WTC11 (cell line): ENCODE data around the gene MYCBPAP. TPM values are rescaled to one million over a fixed set of nuclear protein-coding genes. Genes with fewer than 3 reads are reported as not detected.

ENCODE experiments used
- ATAC-seq: fragments of 200-7000 bp; cut with Tn5 transposase; 2 replicates; pipeline ENCODE4 v1.10.0; 2021; ENCODE audit warnings: mild to moderate bottlenecking, moderate library complexity
- CTCF ChIA-PET: fragments of 300-600 bp; sonication (Branson Sonifier 250); formaldehyde crosslinking; loops from one replicate; lab custom pipeline; 2021; ENCODE audit warnings: antibody characterized with exemption; lab: Charles Lee
- POLR2A ChIA-PET: fragments of 350-600 bp; sonication (Branson Sonifier 250); formaldehyde crosslinking; loops from one replicate; lab custom pipeline; 2021; ENCODE audit warnings: antibody characterized with exemption; lab: Charles Lee
- DNase-seq: peaks from one replicate; pipeline ENCODE4 v3.0.0; 2021; ENCODE audit warnings: low spot score
- H3K27ac Mint-ChIP-seq: 2 replicates; pipeline ENCODE4 v1.8.0; 2021; ENCODE audit warnings: mixed read lengths
- H3K27me3 Mint-ChIP-seq: 2 replicates; pipeline ENCODE4 v1.8.0; 2021; ENCODE audit warnings: low read depth, mild to moderate bottlenecking, moderate library complexity, mixed read lengths
- H3K36me3 Mint-ChIP-seq: 2 replicates; pipeline ENCODE4 v1.8.0; 2021; ENCODE audit warnings: mixed read lengths
- H3K4me1 Mint-ChIP-seq: 2 replicates; pipeline ENCODE4 v1.8.0; 2022; ENCODE audit warnings: mixed read lengths
- H3K4me3 Mint-ChIP-seq: 2 replicates; pipeline ENCODE4 v1.8.0; 2021; ENCODE audit warnings: mild to moderate bottlenecking, moderate library complexity, mixed read lengths
- H3K9me3 Mint-ChIP-seq: 2 replicates; pipeline ENCODE4 v1.8.0; 2021; ENCODE audit warnings: mixed read lengths
- ELF4 ChIP-seq: sonication (generic); formaldehyde crosslinking; IDR thresholded peaks from 2 replicates; pipeline ENCODE4 v1.8.1; 2022; ENCODE audit warnings: low read depth, mild to moderate bottlenecking, moderate library complexity, missing genetic modification reagents
- FOXK1 ChIP-seq: sonication (generic); formaldehyde crosslinking; IDR thresholded peaks from 2 replicates; pipeline ENCODE4 v1.8.0; 2022; ENCODE audit warnings: mild to moderate bottlenecking, moderate library complexity, missing genetic modification reagents
- FOXP1 ChIP-seq: sonication (generic); formaldehyde crosslinking; IDR thresholded peaks from 2 replicates; pipeline ENCODE4 v1.8.0; 2022; ENCODE audit warnings: missing genetic modification reagents, mild to moderate bottlenecking, moderate library complexity, borderline replicate concordance
- KAT7 ChIP-seq: sonication (generic); formaldehyde crosslinking; IDR thresholded peaks from 2 replicates; pipeline ENCODE4 v1.8.1; 2023; ENCODE audit warnings: missing genetic modification reagents, mild to moderate bottlenecking, borderline replicate concordance
- NFE2L1 ChIP-seq: sonication (generic); formaldehyde crosslinking; IDR thresholded peaks from 2 replicates; pipeline ENCODE4 v1.8.1; 2023; ENCODE audit warnings: missing genetic modification reagents
- NR3C1 ChIP-seq: sonication (generic); formaldehyde crosslinking; conservative IDR thresholded peaks from 2 replicates; pipeline ENCODE4 v1.8.1; 2023; ENCODE audit warnings: low read depth, mild to moderate bottlenecking, missing genetic modification reagents
- SMAD3 ChIP-seq: sonication (generic); formaldehyde crosslinking; IDR thresholded peaks from 2 replicates; pipeline ENCODE4 v1.8.0; 2022; ENCODE audit warnings: missing genetic modification reagents, mild to moderate bottlenecking, borderline replicate concordance
- SP1 ChIP-seq: sonication (generic); formaldehyde crosslinking; conservative IDR thresholded peaks from 2 replicates; pipeline ENCODE4 v1.8.1; 2022; ENCODE audit warnings: missing genetic modification reagents
- ZNF121 ChIP-seq: sonication (generic); formaldehyde crosslinking; IDR thresholded peaks from 2 replicates; pipeline ENCODE4 v1.8.0; 2023; ENCODE audit warnings: missing genetic modification reagents
- ZNF396 ChIP-seq: fragments of 250-450 bp; sonication (Bioruptor Pico); IDR thresholded peaks from 2 replicates; pipeline ENCODE4 v1.8.0; 2021; ENCODE audit warnings: mild to moderate bottlenecking, moderate library complexity, borderline replicate concordance
- total RNA-seq: library from RNA; stranded (reverse); gene quantifications from 3 replicates; pipeline ENCODE4 v1.2.3, GENCODE V29; 2021
- TF ChIP-seq, protein P1 (sequence below): sonication (generic); formaldehyde crosslinking; IDR thresholded peaks from 2 replicates; pipeline ENCODE4 v1.8.0; 2022; ENCODE audit warnings: mild to moderate bottlenecking, missing genetic modification reagents
- TF ChIP-seq, protein P2 (sequence below): sonication (generic); formaldehyde crosslinking; IDR thresholded peaks from 2 replicates; pipeline ENCODE4 v1.8.1; 2023; ENCODE audit warnings: mild to moderate bottlenecking, moderate library complexity, missing genetic modification reagents
- TF ChIP-seq, protein P3 (sequence below): fragments of 250-450 bp; sonication (Bioruptor Pico); IDR thresholded peaks from 2 replicates; pipeline ENCODE4 v1.8.0; 2021; ENCODE audit warnings: mild to moderate bottlenecking
- TF ChIP-seq, protein P4 (sequence below): sonication (generic); formaldehyde crosslinking; IDR thresholded peaks from 2 replicates; pipeline ENCODE4 v1.8.0; 2023; ENCODE audit warnings: missing genetic modification reagents
- TF ChIP-seq, protein P5 (sequence below): sonication (generic); formaldehyde crosslinking; IDR thresholded peaks from 2 replicates; pipeline ENCODE4 v1.8.1; 2023; ENCODE audit warnings: mild to moderate bottlenecking, missing genetic modification reagents, moderate library complexity
- TF ChIP-seq, protein P6 (sequence below): fragments of 250-450 bp; sonication (Bioruptor Pico); conservative IDR thresholded peaks from 2 replicates; pipeline ENCODE4 v1.9.0; 2021; ENCODE audit warnings: mild to moderate bottlenecking
- TF ChIP-seq, protein P7 (sequence below): fragments of 250-450 bp; sonication (Bioruptor Pico); IDR thresholded peaks from 2 replicates; pipeline ENCODE4 v1.9.0; 2021; ENCODE audit warnings: mild to moderate bottlenecking

MYCBPAP gene
- total RNA-seq, 1 experiment from 2014 or later: 5.7 TPM

DNA sequence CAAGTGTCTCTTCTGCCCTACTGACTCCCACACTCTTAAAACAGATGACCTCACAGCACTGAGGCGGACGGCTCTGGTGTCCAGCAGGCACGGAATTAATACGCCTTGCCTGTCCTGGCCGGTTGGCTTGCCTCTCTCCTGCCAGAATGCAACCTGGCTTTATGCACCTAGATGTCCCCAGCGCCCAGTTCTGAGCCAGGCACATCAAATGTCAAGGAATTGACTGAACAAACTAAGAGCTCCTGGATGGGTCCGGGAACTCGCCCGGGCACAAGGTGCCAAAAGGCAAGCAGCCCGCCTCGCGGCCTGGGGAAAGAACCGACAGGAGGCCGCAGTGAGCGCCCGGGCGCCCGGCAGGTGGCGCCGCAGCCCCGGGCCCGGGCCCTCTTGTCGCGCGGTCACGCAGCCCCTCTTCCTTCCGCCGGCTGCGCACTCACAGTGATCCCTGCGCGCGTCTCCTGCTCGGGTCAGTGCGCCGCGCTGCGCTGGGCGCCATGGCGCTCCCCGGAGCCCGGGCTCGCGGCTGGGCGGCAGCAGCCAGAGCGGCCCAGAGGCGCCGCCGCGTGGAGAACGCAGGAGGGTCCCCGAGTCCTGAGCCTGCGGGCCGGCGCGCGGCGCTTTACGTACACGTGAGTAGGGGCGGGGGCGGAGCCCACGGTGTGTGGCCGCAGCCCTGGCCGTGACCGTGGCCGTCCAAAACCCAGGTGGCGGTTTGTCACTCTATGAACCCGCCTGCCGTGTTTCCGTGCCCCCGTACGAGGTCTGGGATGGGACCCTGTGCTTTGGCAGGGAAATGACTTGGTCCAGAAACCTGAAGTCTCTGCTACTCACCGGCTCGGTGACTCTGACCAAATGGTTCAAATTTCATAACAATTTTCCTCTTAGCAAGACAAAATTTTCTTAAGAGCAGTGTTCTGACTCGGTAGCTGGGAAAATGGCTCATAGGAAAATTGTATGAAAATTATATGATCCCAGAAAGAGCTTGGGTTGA lies 29.6 kb upstream of the MYCBPAP start, which contains the start of gene RSAD1 (continued):
- TF ChIP-seq, protein P1, sequence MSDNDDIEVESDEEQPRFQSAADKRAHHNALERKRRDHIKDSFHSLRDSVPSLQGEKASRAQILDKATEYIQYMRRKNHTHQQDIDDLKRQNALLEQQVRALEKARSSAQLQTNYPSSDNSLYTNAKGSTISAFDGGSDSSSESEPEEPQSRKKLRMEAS (CRISPR knock-in tag): peak; percentile 85; the same call in 1 of the 2 replicates
- TF ChIP-seq ZNF396 (CRISPR knock-in tag): no peak
- TF ChIP-seq, protein P2, sequence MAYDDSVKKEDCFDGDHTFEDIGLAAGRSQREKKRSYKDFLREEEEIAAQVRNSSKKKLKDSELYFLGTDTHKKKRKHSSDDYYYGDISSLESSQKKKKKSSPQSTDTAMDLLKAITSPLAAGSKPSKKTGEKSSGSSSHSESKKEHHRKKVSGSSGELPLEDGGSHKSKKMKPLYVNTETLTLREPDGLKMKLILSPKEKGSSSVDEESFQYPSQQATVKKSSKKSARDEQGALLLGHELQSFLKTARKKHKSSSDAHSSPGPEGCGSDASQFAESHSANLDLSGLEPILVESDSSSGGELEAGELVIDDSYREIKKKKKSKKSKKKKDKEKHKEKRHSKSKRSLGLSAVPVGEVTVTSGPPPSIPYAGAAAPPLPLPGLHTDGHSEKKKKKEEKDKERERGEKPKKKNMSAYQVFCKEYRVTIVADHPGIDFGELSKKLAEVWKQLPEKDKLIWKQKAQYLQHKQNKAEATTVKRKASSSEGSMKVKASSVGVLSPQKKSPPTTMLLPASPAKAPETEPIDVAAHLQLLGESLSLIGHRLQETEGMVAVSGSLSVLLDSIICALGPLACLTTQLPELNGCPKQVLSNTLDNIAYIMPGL: peak; percentile 98
- TF ChIP-seq, protein P3, sequence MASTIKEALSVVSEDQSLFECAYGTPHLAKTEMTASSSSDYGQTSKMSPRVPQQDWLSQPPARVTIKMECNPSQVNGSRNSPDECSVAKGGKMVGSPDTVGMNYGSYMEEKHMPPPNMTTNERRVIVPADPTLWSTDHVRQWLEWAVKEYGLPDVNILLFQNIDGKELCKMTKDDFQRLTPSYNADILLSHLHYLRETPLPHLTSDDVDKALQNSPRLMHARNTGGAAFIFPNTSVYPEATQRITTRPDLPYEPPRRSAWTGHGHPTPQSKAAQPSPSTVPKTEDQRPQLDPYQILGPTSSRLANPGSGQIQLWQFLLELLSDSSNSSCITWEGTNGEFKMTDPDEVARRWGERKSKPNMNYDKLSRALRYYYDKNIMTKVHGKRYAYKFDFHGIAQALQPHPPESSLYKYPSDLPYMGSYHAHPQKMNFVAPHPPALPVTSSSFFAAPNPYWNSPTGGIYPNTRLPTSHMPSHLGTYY (CRISPR knock-in tag): no peak
- TF ChIP-seq, protein P4, sequence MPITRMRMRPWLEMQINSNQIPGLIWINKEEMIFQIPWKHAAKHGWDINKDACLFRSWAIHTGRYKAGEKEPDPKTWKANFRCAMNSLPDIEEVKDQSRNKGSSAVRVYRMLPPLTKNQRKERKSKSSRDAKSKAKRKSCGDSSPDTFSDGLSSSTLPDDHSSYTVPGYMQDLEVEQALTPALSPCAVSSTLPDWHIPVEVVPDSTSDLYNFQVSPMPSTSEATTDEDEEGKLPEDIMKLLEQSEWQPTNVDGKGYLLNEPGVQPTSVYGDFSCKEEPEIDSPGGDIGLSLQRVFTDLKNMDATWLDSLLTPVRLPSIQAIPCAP (CRISPR knock-in tag): no peak
- 0 out of 2 replicates have a peak, but pooled peaks have one; percentile 87 for TF ChIP-seq KAT7 (CRISPR knock-in tag)
- TF ChIP-seq FOXK1 (CRISPR knock-in tag): no peak
- no peak for TF ChIP-seq ELF4 (CRISPR knock-in tag)
- no peak for TF ChIP-seq SMAD3 (CRISPR knock-in tag)
- TF ChIP-seq, protein P5, sequence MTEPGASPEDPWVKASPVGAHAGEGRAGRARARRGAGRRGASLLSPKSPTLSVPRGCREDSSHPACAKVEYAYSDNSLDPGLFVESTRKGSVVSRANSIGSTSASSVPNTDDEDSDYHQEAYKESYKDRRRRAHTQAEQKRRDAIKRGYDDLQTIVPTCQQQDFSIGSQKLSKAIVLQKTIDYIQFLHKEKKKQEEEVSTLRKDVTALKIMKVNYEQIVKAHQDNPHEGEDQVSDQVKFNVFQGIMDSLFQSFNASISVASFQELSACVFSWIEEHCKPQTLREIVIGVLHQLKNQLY (CRISPR knock-in tag): no peak
- TF ChIP-seq, protein P6, sequence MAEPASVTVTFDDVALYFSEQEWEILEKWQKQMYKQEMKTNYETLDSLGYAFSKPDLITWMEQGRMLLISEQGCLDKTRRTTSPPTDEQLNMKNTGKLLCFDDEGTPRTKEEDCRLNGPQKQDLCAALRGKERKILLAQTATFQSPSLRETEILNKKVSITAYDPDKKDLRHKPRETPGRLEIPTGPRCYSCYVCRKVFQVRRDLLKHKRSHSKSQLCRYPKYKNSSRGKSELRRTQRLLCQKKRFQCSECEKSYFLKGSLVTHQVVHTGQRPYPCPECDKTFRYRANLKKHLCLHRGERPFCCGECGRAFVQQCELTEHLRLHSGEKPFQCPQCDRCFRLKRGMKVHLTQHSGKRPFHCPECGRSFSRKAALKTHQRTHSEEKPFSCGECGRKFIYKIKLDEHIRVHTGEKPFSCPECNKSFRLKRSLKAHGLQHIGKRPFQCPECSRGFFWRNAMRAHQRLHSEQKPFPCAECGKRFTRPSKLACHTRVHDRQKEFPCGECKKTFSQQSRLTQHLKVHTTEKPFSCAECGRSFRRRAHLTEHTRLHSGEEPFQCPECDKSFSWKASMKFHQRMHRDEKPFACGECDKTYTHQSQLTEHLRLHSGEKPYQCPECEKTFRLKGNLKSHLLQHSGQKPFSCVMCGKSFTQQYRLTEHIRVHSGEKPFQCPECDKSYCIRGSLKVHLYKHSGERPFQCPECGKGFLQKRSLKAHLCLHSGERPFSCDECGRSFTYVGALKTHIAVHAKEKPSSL: no peak

DNA sequence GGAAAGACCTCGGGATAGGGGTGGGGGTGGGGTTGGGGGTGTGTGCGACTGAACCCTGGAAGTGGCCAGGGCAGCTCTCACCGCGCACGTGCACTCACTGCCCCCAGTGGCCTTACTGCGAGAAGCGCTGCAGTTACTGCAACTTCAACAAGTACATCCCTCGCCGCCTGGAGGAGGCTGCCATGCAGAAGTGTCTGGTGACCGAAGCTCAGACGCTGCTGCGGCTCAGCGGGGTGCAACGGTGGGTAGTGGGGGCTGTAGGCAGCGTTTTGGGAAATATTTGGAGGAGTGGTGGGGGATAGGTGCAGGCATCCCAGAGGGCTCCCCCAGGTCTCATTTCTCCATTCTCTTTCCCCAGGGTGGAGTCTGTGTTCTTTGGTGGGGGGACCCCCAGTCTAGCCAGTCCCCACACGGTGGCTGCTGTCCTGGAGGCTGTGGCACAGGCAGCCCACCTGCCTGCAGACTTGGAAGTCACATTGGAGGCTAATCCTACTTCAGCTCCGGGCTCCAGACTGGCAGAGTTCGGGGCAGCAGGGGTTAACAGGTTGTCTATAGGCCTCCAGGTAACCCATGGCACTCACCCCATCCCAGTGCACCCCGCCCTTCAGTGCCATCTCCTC lies 28.6 kb upstream of the MYCBPAP start:
- peak; percentile 80 for DNase-seq
- ChIA-PET POLR2A (interaction anchor here (0.6 to 1.4 kb wide), 4 partner anchors 33 to 83 kb away, joined by 3 to 7 read pairs (median 5); partner anchors contain the start of genes CACNA1G and LRRC59), CTCF (interaction anchor here (0.5 to 2.8 kb wide), 36 partner anchors 9 to 477 kb away, joined by 3 to 42 read pairs (median 4); partner anchors contain the start of genes CACNA1G, CHAD, LRRC59 and TMEM92)
- Mint-ChIP-seq H3K27ac (no peak overlapping the region), H3K4me3 (peak overlapping the region; percentile 81), H3K36me3 (peaks cover 8% of the 10 kb centered on the region), H3K9me3 (no peaks in the 10 kb centered on the region), H3K27me3 (peaks cover 19% of the 10 kb centered on the region), H3K4me1 (peaks cover 14% of the 10 kb centered on the region)
- ATAC-seq: peak; percentile 41
- TF ChIP-seq, protein P4 (CRISPR knock-in tag): peak; percentile 50; the same call in 1 of the 2 replicates
- TF ChIP-seq, protein P7, sequence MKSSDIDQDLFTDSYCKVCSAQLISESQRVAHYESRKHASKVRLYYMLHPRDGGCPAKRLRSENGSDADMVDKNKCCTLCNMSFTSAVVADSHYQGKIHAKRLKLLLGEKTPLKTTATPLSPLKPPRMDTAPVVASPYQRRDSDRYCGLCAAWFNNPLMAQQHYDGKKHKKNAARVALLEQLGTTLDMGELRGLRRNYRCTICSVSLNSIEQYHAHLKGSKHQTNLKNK: no peak
- TF ChIP-seq NFE2L1 (0 out of 2 replicates have a peak, but pooled peaks have one; percentile 23), FOXP1 (CRISPR knock-in tag) (0 out of 2 replicates have a peak, but pooled peaks have one; percentile 36), NR3C1 (no peak), SP1 (CRISPR knock-in tag) (no peak), ZNF121 (CRISPR knock-in tag) (0 out of 2 replicates have a peak, but pooled peaks have one; percentile 4), ELF4 (CRISPR knock-in tag) (no peak)
- TF ChIP-seq, protein P3 (CRISPR knock-in tag): no peak
- TF ChIP-seq, protein P1 (CRISPR knock-in tag): peak; percentile 49; the same call in 1 of the 2 replicates
